IMR-90 (cell line): Measurements from ENCODE around the gene DNASE1.

Experiments used
- CHD1 ChIP-seq: IDR thresholded peaks from 2 replicates; pipeline ENCODE4 v1.6.1; 2012; ENCODE audit warnings: low read depth, low read length, improper control_type of control experiment
- FOS ChIP-seq: fragments of 150-350 bp; IDR thresholded peaks from 2 replicates; pipeline ENCODE4 v1.6.1; 2016; ENCODE audit warnings: low read depth, low read length
- MAZ ChIP-seq: IDR thresholded peaks from 2 replicates; pipeline ENCODE4 v1.6.1; 2012; ENCODE audit warnings: low read depth, mild to moderate bottlenecking, low read length, improper control_type of control experiment, moderate library complexity, borderline replicate concordance
- MXI1 ChIP-seq: IDR thresholded peaks from 2 replicates; pipeline ENCODE4 v1.6.1; 2012; ENCODE audit warnings: low read depth, mild to moderate bottlenecking, low read length, moderate library complexity, borderline replicate concordance
- POLR2A ChIP-seq: IDR thresholded peaks from 2 replicates; pipeline ENCODE4 v1.6.1; 2012; ENCODE audit warnings: mild to moderate bottlenecking, low read depth, low read length
- RFX5 ChIP-seq: IDR thresholded peaks from 2 replicates; pipeline ENCODE4 v1.8.0; 2012; ENCODE audit warnings: low read depth, mild to moderate bottlenecking, low read length, moderate library complexity
- TF ChIP-seq, protein P1 (sequence below): conservative IDR thresholded peaks from 2 replicates; pipeline ENCODE4 v1.5.1; 2012; ENCODE audit warnings: mild to moderate bottlenecking, low read depth, low read length, improper control_type of control experiment
- TF ChIP-seq, protein P2 (sequence below): fragments of 150-350 bp; IDR thresholded peaks from 2 replicates; pipeline ENCODE4 v1.6.1; 2017; ENCODE audit warnings: mild to moderate bottlenecking, antibody characterized with exemption, low read length, low read depth

DNA sequence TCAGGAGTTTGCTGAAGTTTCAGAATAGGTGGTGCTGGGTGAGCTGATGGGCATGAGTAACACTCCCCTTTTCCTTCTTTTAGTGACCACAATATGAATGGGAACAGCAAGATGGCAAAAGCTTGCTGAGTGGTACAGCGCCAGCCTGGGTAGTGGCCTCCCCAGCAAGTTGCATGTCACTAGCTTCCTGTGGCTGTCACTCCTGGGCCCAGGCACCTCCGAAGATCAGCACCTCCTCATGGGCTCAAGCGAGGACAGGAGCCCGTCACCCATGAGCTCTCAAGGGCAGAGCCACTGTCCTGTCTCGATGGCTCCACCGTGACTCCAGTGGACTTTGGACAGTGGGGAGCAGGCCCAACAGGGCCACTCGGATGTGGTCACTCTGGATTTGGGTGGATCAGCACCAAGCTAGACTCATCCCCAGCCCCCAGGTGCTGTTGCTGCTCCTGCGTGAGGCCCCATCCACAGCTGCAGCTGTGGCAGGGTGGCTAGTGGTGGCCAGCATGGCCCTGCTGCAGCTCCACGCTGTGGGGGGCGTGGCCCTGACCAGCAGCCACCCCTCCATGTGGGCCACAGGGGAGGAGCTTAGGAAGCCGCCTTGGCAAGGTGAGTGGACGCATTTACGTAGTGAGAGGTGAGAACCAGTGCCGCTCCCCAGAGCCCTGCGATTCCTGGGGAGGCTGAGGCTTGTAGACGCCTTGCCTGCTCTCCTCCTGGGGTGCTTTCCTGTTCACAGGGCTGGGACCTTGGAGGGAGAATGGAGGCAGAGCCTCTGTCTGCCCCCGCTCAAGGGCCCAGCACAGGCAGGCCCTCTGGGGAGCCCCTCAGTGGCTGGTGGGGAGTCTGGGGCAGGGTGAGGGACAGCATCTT, 13.6 kb upstream of the DNASE1 start:
- TF ChIP-seq, protein P1, sequence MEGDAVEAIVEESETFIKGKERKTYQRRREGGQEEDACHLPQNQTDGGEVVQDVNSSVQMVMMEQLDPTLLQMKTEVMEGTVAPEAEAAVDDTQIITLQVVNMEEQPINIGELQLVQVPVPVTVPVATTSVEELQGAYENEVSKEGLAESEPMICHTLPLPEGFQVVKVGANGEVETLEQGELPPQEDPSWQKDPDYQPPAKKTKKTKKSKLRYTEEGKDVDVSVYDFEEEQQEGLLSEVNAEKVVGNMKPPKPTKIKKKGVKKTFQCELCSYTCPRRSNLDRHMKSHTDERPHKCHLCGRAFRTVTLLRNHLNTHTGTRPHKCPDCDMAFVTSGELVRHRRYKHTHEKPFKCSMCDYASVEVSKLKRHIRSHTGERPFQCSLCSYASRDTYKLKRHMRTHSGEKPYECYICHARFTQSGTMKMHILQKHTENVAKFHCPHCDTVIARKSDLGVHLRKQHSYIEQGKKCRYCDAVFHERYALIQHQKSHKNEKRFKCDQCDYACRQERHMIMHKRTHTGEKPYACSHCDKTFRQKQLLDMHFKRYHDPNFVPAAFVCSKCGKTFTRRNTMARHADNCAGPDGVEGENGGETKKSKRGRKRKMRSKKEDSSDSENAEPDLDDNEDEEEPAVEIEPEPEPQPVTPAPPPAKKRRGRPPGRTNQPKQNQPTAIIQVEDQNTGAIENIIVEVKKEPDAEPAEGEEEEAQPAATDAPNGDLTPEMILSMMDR, result no peak
- no peak for TF ChIP-seq POLR2A
- TF ChIP-seq MAZ, result no peak
- no peak for TF ChIP-seq RFX5
- TF ChIP-seq MXI1, result no peak
- TF ChIP-seq CHD1, result no peak
- TF ChIP-seq, protein P2, sequence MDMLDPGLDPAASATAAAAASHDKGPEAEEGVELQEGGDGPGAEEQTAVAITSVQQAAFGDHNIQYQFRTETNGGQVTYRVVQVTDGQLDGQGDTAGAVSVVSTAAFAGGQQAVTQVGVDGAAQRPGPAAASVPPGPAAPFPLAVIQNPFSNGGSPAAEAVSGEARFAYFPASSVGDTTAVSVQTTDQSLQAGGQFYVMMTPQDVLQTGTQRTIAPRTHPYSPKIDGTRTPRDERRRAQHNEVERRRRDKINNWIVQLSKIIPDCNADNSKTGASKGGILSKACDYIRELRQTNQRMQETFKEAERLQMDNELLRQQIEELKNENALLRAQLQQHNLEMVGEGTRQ, result no peak
- TF ChIP-seq FOS, result no peak
